HL-60 (cell line): Measurements from ENCODE around the gene ITIH4.

Experiments used
- CTCF ChIP-seq: IDR thresholded peaks from one replicate; pipeline ENCODE4 v1.5.1; 2011; ENCODE audit warnings: low read length, control low read depth, inconsistent platforms; ENCODE audit not compliant: insufficient read depth
- GABPA ChIP-seq: IDR thresholded peaks from 2 replicates; pipeline ENCODE4 v1.6.1; 2012; ENCODE audit warnings: low read depth
- POLR2AphosphoS5 ChIP-seq: IDR thresholded peaks from 2 replicates; pipeline ENCODE4 v1.6.1; 2012; ENCODE audit warnings: low read depth

GRCh38 chr3:52784931-52785590 lies 45.4 kb downstream of the ITIH4 start:
- TF ChIP-seq GABPA (no peak), CTCF (no peak), POLR2AphosphoS5 (no peak)
